SIG-M5 (cell line): ENCODE data around the gene DYNLT1.
"Not testable (repeated sequence)": the region's sequence is repeated elsewhere in the genome, so short reads cannot be mapped to it uniquely, and the experiment has no call there.

Experiments
- DNase-seq: peaks from one replicate; lab custom pipeline; 2025; lab: John Stamatoyannopoulos, UW

Gene DYNLT1

DNA sequence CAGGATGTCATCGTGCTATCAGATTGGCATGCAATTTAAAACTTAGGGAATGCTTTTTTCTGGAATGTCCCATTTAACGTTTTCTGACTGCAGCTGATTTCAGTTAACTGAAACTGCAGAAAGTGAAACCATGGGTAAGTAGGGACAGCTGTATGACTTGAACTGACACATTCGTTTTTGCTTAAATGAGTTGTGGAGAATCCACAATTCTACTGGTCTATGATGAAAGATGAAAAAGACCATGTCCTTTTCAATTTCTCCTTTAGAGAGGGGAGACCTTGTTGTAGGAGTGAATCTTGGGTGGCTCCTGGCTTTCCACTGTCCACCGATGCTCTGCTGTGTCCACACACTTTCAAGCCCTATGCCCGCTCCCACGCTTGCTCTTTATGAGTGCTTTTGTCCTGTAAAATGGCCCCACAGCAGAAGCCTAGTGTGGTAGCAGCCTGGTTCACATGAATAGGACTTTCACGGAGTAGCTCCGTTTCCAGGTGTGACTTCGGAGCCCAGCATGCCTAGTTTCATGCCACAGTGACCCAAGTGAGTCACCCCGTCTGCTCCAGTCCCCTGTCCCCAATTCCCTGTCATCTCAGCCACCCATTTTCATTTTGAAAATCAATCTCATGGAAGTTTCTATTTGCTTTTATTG lies 21.9 kb downstream of the DYNLT1 start:
- DNase-seq: no peak

DNA sequence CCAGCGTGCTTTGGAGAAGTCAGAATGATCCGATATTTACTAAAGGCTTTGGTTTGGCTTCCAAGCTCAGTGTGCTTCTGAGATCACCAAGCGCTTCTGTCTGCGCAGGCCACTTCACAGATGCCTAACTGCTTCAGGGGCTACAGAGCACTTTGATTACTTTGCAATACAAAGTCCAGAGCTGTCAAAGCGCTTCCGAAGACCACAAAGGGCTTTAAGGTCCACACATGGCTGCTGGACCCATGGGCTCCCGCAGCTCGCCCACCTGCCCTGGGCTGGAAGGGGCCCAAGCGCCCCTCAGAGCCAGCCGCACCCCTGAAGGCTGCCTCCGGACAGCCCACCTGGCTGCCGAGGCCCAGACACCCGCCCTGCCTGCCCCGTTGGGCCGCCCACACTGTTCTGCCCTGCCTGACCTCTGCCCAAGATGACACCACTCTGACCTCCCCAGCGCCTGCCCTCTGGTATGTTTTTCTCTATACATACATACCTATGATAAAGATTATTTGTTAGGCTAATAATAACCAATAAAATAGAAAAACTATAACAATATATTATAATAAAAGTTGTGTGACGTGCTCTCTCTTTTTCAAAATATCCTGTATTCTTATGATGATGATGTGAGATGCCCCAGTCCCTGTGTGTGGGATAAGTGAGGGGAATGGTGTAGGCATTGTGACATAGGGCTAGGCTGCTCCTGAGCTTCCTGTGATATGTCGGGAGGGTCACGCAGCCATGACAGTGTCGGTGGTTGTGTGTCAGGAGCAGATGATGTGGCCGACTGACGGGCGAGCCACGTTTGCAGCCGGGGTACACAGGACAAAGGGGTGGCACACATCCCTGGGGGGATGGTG lies 22.6 kb downstream of the DYNLT1 start:
- no peak for DNase-seq

DNA sequence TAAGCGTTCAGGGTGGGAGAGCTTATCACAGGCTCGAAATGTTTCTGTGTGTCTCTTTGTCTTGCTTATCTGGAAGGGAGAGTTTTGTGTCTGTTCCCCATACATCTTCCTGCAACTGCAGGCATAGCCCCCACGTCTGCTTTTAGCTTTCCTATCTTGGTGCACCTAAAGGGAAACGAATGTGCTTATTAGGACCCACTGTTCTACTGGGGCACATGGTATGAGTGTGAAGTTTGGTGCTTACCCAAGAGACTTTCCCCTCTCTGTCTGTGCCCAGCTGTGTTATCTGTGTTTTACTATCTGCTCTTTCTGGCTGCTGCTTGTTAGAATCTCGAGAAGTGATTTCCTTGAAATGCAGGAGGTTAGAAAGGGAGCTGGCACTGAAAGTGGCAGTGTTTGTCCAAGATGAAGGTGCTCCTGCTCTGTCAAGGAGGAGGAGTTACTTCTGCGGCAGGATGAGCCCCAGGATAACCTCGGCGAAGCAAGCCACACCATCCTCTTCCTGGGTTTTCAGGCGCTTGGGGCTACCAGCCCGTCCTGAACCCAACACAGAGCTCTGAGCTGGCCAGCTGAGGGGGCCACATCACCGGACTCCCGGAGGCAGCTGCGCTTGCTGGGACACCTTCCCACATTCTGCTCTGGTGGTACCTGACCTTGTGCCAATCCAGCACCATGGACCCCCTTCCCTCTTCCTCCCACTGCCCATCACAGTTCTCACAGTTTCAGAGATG lies 23.4 kb downstream of the DYNLT1 start:
- DNase-seq: no peak

DNA sequence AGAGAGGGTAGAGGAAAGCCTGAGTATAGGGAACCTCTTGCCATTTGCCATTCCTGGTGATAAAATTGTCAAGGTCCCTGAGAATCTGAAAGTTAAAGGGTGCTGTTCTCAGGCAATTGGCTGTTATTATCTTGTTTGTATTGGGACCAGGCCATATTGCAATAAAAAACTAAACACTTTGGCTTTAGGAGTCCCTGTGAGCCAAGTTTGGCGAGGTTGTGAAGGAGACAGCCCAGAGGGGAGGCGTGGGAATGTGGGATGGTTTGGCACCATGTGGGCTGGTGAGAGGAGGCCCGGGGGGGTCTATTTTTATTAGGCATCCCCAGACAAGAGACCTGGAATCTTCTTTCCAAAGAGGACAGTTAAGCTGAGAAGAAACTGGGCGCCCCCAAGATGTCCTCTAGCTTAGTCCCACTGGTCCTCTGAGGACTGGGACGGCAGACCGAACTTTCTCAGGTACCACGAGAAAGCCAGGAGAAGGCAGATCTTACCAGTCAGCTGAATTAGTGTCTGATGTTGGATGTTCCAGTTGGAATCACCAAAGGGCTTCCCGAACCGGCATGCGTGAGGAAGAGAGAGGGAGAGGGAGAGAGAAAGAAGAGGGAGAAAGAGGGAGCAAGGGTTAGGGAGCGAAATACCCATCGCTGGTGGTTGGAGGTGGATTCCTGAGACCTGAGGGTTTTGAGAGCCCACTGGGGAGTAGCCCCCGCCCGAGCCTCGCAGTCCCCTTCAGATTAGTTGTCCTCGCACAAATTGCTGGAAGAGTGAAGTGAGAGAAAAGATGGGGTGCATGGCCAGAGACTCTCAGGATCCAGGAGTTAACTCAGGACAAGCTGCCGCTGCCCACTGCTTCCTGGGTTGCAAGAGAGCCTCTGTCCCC lies 24.4 kb downstream of the DYNLT1 start:
- DNase-seq: no peak

DNA sequence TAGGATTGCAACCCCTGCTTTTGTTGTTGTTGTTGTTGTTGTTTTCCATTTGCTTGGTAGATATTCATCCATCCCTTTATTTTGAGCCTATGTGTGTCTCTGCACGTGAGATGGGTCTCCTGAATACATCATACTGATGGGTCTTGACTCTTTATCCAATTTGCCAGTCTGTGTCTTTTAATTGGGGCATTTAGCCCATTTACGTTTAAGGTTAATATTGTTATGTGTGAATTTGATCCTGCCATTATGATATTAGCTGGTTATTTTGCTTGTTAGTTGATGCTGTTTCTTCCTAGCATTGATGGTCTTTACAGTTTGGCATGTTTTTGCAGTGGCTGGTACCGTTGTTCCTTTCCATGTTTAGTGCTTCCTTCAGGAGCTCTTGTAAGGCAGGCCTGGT lies 26.3 kb downstream of the DYNLT1 start:
- DNase-seq: not testable (repeated sequence)

DNA sequence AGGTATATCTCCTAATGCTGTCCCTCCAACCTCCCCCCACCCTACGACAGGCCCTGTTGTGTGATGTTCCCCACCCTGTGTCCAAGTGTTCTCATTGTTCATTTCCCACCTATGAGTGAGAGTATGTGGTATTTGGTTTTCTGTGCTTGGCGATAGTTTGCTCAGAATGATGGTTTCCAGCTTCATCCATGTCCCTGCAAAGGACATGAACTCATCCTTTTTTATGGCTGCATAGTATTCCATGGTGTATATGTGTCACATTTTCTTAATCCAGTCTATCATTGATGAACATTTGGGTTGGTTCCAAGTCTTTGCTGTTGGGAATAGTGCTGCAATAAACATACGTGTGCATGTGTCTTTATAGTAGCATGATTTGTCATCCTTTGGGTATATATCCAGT lies 29.9 kb downstream of the DYNLT1 start:
- DNase-seq: not testable (repeated sequence)

DNA sequence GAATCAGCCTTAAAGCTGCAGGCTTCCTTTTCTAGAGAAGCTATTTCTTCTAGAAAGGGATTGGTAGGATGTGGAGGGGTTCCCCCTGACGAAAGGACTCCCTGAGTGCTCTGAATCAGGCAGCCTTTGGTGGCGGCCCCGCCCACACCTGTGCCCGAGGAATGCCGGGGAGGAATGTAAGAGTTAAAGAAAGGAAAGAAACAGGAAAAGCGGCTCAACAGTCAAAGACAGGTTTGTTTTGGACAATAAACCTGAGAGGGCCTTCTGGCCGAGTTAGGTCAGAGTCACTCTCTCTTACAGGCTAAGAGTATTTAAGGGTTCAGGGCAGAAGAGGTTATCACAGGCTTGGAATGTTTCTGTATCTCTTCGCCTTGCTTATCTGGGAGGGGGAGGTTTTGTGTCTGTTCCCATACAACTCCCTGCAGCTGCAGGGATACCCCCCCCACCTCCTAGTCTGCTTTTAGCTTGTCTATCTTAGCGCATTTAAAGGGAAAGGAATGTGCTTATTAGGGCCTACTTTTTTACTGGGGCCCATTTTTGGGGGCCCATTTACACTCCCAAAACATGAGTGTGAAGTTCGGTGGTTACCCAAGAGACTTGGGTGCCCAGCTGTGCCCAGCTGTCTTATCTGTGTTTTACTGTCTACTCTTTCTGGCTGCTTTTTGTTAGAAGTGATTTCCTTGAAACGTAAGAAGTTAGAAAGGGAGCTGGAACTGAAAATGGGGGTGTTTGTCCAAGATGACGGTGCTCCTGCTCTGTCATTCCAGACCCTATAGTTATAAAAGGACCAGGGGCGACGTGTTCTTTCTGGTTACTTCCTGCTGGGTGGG lies 32.8 kb downstream of the DYNLT1 start:
- DNase-seq: no peak

DNA sequence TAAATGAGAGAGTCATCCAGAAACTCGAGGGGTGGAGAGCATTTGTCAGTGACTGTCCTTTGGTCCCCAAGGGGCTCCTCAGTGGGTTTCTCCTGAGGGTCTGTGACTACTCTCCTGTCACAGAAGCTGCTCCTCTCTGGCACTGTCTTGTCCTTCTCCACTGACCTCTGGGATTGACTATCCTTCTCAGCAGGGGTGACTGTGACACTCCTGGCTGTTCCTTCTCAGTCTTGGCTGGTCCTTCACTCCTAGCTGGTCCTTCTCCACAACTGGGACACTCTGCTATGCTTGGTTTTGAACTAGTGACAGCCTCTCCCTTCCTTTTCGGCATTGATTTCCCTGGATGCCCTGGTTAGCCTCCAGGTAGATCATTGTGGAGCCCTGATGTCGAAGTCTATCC lies 33.5 kb downstream of the DYNLT1 start:
- no peak for DNase-seq

DNA sequence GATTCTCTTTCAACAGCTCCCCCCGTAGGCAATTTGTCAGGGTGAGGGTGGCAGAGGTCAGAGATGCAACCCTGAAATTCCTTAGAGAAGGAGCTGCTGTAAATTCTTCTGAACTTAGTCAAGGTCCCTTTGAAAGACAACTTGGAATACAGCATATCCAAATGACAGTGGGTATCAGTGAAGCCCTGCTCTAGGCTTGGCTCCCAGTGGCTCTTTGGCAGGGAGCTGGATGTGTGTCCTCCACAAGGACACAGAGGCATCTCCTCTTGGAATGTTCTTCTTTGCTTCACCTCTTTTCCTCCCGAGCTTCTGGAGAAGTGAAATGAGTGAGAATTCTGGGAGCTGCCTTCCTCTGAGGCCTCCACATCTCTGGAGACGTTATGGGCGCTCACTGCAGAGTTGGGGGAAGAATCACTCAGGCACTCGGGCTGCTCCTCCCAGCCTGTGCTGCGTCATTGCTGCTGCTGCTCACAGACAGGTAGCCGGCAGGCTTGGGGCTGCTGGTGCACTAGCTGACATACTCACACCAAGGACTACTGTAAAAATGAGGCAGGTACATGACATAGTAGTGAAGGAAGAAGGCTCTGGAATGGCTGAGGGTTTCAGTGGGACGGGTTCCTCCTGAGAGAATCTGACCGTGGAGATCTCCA lies 34.1 kb downstream of the DYNLT1 start:
- DNase-seq: no peak

DNA sequence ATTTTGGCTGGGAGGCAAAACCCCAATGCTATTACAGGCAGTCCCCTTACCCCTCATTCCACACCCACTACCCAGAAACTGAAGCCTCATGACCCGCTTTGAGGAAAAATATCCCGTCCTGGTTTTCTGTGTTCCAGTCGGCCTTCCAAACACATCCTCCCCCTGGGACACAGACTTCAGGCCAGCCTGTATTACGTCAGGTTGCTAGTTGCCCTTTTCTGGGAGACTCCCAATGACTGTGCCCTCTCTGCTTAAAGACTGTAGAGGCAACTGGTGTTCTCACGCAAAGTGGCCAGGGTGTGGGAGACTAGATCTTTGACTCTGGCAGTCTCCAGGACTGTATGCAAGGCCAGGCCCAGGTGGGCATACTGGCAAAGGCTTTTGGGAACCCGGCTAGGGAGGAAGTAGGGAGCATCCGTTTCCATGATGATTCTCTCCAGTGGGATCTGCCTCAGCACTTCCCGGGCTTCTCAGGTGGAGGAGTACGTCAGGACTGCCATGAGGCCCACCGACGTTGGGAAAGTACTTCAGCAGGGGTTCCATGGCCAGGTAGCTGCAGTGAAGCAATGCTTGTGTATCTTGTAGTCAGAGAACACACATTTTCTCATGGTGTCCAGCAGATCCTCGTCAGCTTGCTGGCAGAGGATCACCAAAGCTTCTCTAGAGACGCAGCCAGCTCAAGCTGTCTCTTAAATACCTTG lies 34.9 kb downstream of the DYNLT1 start:
- DNase-seq: no peak

DNA sequence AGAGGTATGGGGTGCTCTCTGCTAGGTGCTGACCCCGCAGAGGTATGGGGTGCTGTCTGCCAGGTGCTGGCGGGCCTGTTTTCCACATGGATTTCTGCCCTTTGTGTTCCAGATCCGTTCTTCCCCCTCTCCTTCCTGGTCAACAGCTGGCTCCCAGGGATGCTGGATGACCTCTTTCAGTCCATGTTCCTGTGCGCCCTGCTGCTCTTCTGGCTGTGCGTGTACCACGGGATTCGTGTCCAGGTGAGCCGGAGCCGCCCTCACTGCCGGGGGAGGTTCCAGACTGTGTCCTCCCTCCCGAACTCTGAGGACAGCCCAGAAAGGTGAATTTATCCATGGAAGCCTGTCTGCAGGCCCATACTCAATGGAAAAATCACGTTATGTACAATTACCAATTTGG lies 36.3 kb downstream of the DYNLT1 start:
- DNase-seq: no peak

DNA sequence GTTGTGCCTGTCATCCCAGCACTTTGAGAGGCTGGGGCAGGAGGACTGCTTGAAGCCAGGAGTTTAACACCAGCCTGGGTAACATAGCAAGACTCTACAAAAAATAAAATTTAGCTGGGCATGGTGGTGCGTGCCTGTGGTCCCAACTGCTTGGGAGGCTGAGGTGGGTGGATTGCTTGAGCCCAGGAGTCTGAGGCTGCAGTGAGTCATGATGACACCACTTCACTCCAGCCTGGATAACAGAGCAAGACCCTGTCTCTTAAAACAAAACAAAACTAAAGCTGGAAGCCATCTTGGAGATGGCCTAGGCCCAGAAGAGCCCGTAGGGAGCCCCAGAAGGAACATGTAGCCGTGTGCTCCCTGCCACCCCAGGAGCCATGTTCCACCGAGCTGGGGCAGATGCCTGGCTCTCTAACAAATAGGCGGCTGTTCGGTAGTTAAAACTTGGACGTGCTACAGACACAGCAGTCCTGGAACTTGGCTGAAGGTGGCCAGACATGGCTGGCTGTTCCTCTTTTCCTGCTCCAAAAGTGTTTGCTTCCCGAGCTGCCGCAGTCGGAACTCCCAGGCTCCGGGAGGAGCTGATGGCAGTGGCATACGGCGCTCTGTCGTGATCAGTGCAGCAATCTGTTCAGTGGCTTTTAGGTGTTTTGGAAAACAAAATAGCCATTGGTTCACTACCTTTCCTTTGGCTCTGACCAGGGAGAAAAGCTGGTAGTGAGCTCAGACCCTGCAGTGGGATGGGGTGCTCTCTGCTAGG lies 37.0 kb downstream of the DYNLT1 start:
- no peak for DNase-seq

DNA sequence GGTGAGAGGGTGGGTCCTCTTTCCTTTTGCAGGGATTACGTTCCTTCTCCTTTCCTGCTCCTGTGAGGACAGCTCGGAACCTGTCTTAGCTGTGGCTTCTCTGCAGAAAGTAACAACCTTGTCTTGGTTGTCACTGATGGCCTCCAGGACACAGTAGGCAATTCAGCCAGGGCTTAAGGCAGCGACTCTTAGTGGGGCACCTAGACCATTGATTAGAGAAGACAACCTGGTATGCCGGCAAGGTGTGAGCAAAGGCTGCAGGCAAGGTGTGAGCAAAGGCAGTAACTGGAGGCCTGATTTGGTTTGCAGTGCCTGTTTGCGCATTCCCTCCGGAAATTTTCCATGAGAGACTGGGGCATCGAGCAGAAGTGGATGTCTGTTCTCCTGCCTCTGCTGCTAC lies 37.6 kb downstream of the DYNLT1 start:
- DNase-seq: no peak

DNA sequence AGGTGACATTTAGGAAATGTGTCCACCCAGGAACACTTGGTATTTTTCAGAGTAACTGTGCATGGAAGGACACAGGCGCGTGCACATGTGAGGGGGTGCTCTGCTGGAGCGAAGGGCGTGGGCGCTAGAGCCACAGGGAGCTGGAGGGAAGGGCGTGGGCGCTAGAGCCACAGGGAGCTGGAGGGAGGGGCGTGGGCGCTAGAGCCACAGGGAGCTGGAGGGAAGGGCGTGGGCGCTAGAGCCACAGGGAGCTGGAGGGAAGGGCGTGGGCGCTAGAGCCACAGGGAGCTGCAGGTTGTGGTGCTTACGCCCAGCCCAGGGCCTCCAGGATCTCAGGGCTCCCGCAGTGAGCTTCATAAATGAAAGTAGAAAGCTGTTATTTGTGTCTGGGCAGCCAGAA lies 38.5 kb downstream of the DYNLT1 start:
- not testable (repeated sequence) for DNase-seq

DNA sequence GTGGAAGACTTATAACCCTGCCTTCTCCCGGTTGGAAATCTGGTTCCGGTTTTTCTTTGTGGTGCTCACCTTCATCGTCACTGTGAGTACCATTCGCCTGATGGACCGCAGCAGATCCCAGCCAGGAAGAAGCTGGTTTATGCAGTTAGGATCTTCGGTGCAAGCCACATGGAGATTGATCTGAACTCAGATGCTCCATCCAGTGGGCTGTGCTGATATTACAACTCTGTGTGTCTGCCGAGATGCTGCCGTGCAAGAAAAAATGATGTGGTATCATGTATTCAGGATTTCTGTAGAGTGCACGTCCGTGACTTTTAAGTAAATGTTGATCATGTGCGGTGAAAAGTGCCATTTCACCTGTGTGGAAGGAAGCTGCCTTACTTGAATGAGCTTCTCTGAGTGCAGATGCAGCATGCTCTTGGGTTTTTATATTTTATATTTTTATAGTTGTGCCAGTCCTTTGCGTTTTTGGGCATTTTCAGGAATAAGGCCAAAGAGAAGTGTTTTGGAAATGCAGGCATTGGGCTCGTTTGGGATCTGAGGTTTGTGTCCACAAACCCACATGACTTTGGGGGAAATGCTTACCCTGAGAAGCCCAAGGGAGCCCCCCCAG lies 39.2 kb downstream of the DYNLT1 start:
- no peak for DNase-seq

DNA sequence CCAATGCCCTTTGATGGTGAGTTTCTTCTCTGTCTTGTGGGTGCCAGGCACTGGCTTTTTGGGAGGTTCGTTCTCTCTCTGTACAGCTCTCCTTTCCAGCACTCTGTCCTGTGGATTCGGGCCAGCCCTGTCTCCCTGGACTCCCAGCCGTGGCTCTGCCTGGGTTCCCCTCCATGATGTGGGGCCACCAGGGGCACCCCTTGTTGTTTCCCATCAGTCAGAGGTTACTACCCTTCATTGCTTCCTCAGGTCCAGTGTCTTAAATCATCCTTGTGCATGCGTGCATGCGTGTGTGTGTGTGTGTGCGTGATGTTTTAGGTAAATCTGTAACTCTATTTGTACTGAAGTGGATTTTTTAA lies 40.5 kb downstream of the DYNLT1 start:
- DNase-seq: no peak

DNA sequence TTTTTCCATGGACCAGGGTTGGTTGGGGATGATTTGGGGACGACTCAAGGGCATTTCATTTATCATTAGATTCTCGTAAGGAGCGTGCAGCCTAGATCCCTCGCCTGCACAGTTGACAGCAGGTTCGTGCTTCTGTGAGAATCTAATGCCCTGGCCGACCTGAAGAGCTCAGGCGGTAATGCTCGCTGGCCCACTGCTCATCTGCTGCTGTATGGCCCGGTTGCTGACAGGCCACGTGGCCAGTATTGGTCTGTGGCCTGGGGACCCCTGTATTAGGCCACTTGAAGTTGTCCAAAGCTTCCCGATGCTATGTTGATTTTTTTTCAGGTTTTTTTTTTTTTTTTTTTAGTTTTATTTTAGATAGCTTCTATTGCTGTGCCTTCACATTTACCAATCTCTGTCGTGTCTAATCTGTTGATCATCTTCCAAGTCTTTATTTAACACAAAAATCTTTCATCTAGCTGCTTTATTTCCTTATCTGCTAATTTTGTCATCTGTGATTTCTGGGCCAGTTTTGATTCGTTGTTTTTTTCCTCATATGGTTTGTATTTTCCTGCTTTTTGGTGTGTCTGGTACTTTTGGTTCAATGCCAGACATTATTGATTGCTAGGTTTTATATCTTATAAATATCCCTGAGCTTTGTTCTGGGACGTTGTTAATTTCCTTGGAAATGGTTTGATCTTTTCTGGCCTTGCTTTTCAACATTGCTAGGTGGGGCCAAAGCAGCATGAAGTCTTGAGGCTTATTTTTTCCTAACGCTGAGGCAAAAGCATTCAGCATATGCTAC lies 41.1 kb downstream of the DYNLT1 start:
- DNase-seq: no peak

DNA sequence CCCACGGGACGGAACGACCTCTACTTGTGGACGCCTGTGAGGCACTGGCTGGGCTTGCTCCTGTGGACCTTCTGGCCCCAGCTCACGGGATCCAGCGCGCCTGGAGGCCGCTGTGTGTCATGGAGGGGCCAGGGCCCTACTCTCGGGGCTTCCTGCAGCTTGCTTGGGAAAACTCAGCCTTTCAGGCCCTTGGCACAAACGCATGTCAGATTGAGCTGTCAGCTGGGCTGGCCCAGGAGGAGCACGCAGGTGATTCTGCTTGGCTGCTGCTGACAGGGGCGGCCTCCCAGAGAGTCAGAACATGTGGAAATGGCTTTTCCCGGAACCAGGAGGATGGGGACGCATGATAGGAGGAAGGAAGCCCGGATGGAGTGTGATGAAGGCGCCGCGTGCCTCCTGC lies 44.9 kb downstream of the DYNLT1 start:
- no peak for DNase-seq
